NCI-H526 (cell line): ENCODE measurements around the gene RPTOR.

Experiments
- DNase-seq, 2 experiments: peaks; one replicate each; lab custom pipeline; 2025; lab: John Stamatoyannopoulos, UW

Gene RPTOR

DNA sequence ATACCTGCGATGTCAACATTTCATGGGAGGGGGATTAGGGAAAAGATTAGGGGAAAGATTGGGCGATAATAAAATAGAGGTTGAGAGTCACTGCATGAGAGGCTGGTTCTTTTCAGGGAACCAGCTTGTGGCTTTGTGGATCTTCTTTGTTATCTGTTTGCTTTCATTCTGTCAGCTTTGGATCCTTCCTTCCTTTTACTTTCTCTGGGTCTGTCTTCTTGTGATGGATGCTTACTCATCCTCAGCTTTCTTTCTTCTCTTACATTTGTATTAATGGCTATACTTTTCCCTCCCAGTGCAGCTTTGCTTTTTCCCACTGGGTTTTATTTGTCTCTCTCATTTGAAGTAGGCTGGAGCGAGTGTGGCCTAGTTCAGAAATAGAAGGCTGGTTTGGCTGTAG, 47.1 kb downstream of the RPTOR start:
- no peak for DNase-seq

DNA sequence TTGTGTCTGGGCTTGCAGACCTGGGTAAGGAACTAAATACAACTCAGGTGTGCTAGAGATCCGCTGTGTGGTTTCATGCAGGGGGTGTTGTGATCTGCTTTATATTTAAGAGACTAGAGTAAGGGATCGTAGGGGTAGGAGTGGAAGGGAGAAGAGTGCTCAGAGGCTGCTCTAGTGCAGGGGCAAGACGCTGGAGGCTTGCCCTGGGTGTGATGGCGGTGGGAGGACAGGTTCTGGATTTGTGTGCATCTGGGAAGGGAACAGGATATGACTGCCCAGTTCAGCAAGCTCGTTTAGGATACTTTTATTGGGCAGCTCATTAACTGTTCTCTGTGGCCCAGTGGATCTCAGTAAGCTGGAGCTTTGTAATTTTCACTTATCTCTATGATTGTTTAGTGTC, 47.6 kb downstream of the RPTOR start:
- DNase-seq = no peak

DNA sequence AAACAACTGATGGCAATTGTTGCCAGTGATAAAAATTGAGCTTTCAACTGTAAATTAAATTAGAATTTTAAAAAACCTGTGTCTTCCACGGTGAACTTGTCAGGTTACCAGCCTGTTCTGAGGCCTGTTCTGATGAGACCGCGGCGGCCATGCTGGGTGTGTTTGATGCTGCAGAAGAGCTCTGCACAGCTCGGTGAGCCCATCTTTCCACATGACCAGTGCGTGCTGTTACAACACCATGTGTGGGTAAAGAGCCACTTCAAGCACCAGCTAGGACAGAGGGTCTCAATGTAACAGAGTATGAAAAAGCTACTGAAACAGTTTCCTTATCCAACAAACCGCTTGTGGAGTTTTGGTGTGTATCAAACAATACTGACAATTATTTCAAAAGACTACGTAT, 48.5 kb downstream of the RPTOR start:
- DNase-seq = no peak

DNA sequence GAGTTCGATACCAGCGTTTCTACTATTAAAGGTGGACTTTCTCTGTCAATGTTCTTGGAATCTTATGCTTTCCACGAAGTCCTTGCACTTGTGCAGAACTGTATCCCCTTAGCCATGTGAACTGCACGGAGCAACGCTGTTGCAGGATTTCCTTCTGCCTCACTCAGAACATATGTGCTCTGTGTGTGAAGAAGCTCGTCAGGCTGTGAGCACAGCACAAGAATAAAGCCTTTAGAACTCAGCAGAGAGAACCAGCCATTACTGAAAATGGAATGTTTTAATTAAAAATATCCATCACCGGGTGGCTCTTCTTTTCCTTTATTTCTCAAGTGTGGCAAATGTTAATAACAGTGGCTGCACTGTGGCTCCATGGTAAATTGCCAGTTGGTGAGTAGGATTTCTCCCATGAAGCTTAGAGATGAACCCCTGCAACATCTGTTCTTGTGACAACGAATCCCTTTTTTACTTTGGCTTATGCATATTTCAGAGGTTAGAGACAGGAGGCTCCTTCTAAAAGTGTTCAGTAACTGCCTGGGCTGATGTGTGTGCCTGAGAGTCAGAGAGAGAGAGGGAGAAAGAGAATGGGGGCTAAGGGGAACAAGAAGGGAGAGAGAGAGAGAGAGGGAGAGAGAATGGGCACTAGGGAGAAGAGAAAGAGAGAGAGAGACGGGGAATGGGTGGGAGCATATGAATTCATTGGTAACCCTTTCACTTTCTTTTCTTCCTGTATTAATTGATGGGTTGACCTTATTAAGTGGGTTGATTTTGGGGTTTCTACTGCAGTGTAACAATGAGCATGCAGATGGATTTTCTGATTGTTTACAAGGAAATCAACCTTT, 50.0 kb downstream of the RPTOR start:
- DNase-seq = no peak

DNA sequence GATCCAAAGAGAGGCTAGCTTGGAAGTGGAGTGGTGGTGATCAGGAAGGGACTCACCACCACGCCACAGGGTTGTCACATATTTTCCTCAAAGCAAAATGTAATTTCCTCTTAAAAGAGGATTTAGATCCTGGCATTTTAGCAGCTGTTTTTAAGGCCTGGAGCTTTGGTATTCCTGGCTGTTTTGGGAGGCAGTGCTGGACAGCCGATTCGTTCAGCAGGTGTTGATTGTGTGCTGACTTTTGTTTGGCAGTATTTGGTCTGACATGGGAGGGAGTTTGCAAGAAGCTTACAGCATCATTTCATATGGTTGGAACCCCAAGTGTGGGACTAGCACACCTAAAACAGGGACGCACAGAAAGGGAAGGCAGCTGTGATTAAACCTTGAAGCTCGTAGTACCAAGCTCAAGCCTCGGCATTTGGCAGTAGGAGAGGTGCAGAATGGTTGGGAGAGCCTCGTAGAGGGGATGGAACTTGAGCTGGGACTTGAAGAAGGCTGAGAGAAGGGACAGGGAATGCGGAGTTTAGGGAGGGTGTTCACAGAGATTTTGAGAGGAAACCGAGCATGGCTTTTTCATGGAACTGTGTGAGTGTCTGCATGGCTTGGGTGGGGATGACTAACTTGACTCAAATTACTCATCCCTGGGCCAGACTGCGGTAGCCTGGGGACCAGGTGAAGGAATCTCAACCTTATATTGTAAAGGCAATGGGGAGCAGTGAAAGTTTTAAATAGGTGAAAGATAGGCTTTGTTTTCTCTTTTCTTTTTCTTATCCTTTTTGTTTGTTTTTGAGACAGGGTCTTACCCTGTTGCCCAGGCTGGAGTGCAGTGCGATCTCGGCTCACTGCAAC, 52.3 kb downstream of the RPTOR start:
- DNase-seq = no peak

DNA sequence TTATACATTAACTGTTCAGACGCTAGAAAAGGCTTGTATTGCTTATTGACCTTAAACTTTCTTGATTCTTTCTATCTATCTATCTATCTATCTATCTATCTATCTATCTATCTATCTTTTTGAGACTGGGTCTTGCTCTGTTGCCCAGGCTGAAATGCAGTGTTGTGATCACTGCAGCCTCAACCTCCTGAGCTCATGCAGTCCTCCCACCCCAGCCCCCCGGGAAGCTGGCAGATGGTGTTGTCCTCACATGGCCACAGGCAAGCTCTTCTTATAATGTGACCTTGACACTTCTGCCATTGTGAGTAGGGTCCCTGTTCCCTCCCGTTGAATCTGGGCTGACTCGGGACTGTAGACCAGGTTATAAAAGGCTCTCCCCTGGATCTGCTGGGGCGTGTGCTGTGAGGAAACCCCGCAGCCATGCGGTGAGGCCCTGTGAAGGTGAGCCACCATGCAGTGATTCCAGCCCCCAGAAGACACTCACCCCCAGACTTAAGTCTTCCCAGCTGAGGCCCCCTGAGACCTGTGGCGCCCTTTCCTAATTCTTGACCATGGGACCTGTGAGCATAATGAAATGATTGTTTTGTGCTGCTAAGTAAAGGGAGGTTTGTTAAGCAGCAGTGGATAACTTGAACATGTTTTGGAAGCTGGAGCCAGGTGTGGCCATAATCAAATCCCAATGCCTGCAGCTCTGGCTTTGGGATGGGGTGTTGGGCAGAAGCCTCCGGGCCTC, 54.3 kb downstream of the RPTOR start:
- no peak for DNase-seq

DNA sequence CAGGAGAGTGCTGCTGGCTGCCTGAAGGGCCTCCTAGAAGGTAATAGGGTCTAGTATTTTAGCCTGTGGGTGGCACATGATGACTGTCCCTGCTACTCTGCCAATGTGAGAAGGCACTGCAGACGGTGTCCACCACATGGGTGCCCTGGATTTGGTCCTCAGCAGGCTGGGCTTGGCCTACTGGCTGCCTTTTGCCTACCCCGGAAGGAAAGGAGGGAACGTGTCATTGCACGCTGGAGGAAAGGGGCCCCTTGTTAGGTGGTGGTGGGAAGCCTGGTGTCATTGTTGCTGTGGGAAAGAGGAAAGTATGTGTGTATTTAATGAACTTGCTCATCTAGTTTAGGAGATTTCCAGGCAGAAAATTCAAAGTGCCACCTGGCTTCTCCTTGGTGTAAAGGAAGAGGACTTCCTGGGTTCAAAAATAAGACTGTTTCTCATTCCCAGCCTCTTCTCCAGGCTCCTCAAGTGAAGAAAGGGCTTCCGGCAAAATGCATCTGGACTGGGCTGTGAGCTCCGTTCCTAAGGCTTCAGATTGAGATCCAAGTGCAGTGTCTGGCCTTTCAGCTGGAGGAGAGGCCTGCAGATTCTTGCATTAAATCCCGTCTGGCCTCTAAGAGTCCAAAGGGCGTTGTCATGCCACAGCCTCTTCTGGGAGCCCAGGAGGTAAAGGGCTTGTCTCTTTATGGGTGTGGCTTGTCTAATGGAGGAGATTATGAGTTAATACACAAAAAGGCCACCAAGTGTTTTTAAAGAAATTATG, 55.1 kb downstream of the RPTOR start:
- peak; percentile 65 to 71 for DNase-seq

DNA sequence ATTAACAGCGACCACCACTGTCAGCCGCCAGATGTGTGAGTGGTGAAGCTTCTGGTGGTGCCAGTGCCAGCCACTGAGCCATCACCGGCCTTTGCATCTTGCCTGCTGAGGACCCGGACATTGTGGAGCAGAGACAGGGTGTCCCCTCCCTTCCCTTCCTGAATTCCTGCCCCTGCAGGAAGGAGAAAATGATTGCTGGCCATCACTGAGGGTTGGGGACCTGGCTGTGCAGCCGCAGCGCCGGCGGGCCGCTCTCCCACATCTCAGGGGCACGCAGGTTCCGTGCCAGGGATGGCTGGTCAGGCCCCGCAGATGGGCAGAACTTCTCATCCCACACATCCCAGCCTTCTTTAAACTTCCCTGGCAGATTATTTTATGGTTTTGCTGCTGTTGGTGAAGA, 56.5 kb downstream of the RPTOR start:
- no peak for DNase-seq

DNA sequence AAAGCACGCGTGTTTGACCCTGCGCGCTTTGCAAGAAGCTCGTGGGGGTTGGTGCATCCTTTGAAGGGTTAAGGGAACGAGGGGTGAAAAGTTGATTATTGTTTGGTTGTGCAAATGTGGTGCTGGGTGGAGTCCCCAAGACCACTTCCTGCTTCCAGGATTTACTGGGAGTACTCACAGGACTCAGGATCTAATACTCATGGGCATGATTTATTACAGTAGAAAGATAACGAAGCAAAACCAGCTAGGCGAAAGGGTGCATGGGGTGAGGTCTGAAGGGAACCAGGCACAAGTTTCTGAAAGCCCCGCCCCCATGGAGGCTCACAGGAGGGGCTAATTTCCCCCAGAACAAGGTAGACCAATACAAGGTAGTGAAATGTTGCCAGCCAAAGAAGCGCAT, 58.8 kb downstream of the RPTOR start:
- DNase-seq = no peak

DNA sequence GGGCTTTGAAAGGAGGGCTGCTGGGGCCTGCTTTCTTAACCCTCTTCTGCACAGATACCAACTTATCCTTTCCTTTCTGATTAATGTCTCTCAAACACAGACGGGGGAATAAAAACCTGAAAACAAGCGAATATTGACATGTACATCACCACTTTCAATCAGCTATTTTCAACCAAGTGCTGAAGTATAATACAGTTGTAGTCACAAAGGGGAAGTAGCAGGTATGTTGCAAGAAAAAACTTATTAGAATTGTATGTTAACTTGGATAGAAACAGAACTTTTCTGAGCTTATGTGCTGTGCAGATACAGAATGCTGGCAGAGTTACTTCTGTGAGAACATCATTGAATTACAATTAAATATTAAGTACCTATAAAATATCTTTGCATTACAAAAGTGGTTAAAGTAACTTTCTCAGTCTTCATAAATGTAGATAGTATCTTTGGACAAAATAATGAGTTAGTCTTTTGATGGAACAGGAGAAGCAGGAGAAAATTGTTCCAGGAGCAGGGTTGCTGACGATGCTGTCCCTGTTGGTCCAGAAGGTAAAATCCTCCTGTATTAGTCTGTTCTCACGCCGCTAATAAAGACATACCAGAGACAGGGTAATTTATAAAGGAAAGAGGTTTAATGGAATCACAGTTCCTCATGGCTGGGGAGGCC, 59.5 kb downstream of the RPTOR start:
- no peak for DNase-seq

DNA sequence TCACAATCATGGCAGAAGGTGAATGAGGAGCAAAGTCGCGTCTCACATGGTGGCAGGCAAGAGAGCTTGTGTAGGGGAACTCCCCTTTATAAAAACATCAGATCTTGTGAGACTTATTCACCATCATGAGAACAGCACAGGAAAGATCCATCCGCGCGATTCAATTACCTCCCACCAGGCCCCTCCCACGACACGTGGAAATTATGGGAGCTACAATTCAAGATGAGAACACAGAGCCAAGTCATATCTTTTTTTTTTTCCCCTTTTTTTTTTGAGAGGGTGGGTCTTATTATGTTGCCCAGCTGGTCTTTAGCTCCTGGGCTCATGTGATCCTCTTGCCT, 60.0 kb downstream of the RPTOR start:
- DNase-seq = no peak

DNA sequence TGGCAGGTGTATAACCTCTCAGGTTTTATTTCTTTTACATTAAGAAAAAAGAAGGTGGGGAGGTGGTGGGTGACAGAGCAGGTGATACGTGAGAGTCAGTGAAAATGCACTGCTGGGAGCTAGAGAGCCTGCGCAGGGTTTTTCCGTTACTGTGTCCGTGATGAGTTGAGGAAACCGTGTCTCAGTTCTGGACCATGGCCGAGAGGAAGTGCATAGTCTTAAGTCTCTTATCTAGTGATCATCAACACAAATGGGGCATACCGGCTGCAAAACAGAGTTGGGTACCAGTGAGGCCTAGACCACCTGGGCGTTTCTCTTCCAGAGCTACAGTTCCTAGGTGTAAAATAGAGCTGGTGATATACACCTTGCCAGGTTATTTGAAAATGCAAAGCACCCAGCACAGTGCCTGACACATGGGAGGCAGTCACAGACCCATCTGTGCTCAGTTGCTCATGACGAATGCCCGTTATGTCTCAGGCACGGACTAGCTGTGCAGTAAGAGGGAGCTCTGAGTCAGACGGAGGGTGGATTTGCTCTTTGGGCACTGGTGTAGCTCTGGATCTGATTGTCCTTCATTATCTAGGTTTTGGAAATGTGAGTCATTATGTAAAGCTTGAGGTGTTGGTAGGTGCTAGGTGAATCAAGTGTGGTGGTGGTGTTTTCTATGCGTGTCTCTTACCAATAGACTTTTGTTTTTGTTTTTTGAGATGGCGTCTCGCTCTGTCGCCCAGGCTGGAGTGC, 60.9 kb downstream of the RPTOR start:
- DNase-seq = peak in 1 of 2 experiments; percentile 35

DNA sequence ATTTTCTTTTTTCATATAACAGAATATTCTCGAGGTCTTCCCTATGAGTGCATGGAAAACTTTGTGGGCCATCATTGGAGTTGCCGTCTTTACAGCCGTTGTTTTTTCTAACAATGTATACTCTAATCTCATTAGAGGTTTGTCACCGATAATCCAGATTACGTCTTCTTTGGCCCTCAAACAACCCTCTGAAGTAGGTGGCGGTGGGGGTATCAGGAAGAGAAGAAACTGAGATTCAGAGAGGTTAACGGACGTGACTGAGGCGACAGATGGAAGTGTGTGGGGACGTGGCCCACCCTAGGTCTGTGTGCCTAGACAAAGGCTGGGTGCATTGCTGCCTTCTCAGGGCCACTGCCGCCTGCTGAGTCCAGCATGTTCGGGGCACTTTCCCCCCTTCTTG, 63.7 kb downstream of the RPTOR start:
- DNase-seq = no peak

DNA sequence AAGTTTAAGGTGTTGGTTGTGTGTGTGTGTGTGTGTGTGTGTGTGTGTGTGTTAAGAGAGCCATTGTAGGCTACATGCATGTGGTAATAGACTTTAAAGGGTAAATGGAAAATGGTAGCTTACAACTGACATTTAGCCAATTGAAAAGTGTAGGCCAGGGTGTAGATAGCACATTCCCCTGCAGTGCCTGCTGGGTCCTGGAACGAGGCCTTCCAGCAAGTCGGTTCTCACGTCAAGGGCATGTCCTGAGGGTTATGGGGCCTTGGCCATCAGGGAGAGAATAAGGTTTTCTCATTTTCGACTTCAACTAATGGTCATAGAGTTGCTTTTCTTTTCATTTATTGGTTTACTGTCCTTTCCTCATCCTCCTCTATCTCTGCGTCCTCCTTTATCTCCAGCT, 65.1 kb downstream of the RPTOR start:
- DNase-seq = no peak

DNA sequence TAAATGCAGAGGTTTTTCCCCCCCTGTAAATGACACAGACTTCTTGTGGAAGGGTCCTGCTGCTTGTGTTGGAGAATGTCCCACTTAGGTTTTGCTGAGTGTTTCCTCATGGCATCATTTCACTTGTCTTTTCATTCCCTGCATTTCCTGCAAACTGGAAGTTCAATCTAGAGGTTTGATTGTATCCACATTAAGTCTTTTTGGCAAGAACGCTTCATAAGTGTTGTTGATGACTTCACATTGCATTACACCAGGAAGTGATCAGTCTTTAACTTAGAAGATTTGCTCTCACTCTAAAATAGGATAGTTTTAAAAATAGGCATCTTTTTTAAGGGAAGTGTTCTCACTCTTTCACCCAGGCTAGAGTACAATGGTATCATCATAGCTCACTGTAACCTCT, 67.2 kb downstream of the RPTOR start:
- DNase-seq = no peak

DNA sequence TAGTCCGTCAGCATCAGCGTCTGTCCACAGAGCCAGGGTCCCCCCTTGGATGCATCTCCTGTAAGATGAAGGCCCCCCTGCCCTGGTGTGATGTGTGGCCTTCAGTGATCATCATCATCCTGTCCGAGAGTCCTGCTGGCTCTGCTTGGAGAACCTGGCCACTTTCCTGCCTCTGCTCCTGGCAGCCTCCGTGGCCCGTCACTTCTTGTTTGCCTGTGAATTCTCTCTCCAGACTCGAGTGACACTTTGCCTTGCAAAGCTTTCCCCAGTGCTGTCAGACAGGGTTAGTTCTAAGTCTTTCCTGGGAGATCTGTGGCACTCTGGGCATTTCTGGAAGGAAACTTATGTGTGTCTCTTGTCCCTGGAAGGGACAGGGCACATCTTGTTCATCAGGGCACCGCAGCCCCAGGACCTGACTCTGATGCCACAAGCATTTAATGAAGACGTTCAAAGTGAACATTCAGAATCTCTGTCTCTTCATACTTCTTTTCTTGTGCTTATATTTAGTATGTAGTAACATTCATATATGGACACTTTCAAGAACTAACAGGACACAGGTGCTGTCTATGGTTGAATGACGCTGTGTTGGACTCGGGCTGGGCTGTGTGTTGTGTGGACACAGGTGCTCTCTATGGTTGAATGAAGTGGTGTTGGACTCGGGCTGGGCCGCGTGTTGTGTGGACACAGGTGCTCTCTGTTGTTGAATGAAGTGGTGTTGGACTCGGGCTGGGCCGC, 68.5 kb downstream of the RPTOR start:
- DNase-seq = no peak

DNA sequence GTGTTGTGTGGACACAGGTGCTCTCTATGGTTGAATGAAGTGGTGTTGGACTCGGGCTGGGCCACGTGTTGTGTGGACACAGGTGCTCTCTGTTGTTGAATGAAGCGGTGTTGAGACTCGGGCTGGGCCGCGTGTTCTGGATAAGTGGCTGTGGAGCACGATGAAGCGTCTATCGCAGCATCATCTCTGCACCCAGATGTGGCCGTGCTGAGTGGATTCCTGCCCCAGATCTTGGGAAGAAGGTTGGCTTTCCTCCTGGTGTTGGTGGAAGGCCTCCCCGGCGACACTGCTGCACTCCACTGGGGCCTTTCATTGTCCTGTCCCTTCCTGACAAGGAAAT, 69.1 kb downstream of the RPTOR start:
- no peak for DNase-seq

DNA sequence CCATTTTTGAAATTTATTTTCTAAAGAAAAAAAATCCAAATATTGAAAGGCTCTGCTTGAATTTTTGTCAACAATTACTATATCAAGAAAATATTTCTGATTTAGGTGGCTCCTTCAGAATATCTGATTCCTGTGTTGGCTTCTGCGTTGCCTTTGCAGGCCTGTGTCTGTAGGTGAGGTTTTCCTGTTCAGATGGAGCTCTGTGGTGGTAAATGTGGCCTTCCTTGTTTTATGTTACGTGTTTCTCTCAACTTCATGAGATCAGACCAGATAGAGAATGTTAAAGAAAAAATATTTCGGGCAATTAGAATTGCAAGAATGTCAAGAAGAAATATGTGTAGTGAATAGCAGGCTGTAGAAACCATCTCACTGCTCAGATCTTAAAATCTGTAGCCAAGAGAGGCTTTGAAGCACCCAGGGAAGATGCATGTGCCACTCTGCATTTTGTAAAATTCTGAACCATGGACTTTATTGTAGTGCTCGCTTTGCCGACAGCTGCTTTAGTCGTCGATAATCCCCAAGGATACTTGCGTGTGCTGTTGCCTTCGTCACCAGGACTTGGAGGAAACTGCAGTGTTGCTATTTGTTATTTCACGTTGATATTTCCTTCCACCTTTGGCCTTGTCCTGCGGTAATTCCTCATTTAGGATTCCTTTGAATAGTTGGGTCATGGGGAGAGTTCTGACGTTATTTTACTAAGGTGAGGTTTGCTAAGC, 69.9 kb downstream of the RPTOR start:
- no peak for DNase-seq

DNA sequence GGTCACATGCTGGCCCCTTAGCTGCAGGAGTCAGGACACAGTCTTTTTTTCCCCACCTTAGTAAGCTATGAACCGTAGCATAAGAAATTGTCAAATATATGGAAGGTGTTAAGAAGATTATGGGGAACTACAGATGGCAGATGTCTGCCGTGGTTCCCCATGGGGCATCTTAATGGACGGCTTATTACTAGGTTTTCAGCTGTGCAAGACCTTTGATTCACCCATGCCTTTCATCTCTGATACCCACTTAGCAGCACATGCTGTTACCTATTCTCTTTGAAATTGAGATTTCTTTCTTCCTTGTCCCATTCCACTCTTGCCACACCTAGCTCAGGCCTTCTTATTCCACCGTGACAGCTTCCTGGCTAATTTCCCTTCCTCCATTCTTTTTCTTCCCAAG, 70.7 kb downstream of the RPTOR start:
- DNase-seq = no peak

DNA sequence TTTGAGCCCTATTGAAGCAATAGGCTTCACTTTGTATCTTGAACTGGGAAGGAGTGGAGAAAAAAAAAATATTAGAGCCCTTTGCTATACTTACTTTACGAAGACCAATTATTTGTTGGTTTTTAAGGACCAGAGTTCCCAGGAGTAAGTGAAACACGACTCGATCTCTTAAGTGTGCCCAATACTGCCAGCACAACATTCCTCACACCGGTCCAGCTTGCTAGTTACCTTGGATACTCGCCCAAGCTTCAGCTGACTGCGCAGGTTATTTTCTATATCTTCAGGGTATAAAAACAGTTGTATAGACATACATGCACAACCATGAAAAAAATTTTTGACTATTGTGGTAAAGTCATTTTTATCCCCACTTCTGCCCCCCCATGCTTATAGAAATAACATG, 72.1 kb downstream of the RPTOR start:
- no peak for DNase-seq
